Fibroblast of mammary gland (primary cell): ENCODE results near the gene OXNAD1.

Source experiments
- DNase-seq: peaks from one replicate; pipeline ENCODE4 v3.0.0-alpha.2; 2010; ENCODE audit warnings: low read depth
- H3K4me3 ChIP-seq: 2 replicates; pipeline ENCODE4 v1.5.1; 2011; ENCODE audit warnings: low read depth, mild to moderate bottlenecking, low read length, moderate library complexity; ENCODE audit not compliant: control insufficient read depth
- TF ChIP-seq, protein P1 (sequence below): conservative IDR thresholded peaks from 2 replicates; pipeline ENCODE4 v1.5.1; 2011; ENCODE audit warnings: low read depth, low read length, inconsistent platforms; ENCODE audit not compliant: control insufficient read depth, insufficient read depth

The OXNAD1 gene

DNA sequence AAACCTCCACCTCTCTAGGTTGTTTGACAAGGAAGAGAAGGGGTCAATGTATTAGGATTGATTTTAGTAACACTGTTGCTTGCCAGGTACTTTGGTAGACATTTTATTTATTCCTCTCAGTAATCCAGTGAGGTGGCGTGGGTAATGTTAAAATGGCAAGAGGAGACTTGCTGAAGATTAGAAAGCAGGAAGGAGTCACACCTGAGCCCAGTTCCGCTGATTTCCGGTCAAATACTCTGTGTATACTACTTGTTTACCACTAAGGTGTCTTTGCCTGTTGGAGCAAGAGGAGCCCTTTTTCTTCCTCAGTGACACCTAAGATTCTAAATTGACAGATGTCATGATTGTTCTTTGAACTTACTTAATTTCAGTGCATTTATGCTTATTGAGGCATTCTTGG lies 1.7 kb downstream of the OXNAD1 start:
- TF ChIP-seq, protein P1, sequence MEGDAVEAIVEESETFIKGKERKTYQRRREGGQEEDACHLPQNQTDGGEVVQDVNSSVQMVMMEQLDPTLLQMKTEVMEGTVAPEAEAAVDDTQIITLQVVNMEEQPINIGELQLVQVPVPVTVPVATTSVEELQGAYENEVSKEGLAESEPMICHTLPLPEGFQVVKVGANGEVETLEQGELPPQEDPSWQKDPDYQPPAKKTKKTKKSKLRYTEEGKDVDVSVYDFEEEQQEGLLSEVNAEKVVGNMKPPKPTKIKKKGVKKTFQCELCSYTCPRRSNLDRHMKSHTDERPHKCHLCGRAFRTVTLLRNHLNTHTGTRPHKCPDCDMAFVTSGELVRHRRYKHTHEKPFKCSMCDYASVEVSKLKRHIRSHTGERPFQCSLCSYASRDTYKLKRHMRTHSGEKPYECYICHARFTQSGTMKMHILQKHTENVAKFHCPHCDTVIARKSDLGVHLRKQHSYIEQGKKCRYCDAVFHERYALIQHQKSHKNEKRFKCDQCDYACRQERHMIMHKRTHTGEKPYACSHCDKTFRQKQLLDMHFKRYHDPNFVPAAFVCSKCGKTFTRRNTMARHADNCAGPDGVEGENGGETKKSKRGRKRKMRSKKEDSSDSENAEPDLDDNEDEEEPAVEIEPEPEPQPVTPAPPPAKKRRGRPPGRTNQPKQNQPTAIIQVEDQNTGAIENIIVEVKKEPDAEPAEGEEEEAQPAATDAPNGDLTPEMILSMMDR = no peak
- no peak overlapping the region for H3K4me3 ChIP-seq
- DNase-seq = no peak

DNA sequence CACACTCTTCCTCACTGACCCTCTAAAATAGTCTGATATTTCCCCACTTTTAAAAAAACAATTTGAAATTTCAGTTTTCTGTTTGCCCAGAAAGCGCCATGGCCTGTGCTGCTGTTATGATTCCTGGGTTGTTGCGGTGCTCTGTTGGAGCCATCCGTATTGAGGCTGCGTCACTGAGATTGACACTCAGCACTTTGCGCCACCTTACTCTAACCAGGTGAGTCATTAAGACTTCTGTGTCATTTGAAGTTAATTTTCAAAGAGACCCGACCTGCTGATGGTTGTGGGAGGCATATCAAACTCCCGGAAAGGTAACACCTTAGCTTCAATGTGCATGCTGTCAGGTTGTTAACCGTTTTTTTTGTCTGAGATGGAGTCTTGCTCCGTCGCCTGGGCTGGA lies 5.8 kb downstream of the OXNAD1 start:
- no peak overlapping the region for H3K4me3 ChIP-seq
- TF ChIP-seq, protein P1 = no peak
- DNase-seq = no peak

DNA sequence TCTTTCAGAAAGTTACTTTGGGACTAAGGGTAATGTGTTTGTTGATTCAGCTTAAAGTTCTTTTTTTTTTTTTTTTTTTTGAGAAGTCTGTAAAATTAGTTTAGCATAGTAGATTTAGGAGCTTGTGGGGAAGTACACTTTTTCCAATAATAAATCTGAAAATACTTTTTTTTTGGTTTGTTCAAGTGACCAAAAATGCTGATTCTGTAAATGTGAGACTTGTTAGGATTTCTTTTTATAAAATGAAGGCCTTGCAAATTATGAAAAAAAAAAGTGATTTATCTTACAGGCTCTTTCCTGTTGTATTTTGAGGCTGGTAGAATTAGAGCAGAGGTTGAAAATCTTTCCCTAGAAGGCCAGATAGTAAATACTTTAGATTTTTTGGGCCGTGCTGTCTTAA lies 7.6 kb downstream of the OXNAD1 start:
- H3K4me3 ChIP-seq = no peak overlapping the region
- TF ChIP-seq, protein P1 = no peak
- DNase-seq = no peak

DNA sequence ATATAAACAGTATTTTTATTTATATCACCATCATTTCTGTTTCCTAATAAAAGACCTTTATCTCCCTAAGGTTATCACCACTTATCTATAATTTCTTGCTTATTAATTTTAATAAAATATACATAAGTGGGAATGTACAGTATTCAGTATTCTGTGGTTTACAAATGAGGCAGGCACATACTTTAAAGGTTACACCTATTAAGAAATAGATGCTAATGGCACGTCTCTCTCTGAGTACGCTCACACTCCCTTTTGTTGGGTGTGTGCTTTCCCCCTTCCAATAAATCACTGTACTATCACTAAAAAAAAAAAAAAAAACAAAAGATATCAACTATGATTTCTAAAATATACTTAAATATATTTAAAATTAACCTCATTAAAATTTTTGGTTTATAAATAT lies 8.9 kb downstream of the OXNAD1 start:
- TF ChIP-seq, protein P1 = no peak
- no peak overlapping the region for H3K4me3 ChIP-seq
- no peak for DNase-seq

DNA sequence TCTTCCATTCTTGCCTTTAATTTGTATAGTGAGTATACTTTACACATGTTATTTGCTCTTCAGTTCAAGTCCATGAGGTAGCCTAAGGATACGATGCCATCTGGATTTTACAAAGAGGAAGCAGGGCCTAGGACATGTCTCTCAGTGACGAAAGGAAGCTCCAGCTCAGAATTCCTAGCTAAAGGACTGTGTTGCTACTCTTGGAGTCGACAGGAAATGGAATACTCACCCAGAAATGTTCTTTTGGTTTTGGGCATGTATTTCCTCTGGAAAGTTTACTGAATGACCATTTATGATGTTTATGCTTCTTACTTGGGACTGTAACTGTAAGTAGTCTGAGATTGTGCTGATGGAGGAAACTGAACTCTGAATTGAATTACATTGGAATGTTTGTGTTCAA lies 12.5 kb downstream of the OXNAD1 start:
- DNase-seq = no peak
- no peak overlapping the region for H3K4me3 ChIP-seq
- TF ChIP-seq, protein P1 = no peak

DNA sequence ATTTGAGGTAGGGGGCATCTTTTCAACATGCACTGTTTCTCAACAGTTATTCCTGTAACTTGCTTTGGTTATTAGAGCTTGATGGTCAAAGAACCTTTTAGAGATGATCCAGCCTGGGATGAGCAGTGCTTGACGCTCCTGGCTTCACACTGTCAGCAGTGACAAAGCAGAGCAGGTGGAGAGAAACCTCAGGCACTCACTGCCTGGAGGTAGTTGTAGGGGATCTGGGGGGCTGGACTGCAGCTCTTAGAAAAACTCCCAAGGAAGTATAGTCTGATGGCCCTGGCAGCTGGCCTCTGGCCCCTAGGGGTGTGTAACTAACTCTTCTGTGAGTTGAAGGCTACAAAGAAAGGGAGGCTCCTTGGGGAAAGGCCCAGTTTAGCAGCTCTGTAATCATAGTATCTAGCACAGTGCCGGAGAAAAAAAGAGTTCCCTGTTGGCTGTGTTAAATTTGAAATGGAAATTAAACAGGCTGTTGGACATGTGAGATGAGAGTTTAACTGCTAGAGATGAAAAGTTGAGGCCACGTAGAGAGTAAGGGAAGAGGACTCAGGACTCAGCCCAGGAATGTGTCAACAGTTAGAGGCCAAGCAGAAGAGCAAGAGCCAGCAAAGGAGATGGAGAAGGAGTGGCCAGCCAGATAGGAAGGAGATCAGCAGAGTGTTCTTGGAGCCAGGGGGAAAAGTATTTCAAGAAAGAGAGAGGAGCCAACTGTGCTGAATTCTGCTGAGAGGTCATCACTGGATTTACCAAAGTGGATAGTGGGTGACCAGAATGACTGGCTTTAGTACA lies 14.2 kb downstream of the OXNAD1 start:
- TF ChIP-seq, protein P1 = no peak
- no peak for DNase-seq
- H3K4me3 ChIP-seq = no peak overlapping the region

DNA sequence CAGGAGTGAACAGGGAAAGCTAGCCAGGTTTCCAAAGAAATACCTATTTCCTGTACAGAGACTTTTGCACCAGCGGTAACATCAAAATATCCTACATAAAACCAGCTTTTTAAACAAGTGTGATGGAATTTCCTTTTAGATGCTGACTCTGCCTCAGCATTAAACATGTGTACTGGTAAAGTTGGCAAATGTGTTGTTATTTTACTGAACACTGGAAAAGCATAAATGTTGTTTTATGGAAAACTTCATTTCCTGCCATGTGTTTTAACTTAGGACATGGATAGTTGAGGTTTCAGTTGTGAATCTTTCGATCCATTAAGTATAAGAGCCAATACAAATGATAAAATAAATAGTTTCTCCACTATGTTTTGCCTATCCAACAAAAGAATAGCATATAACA lies 15.7 kb downstream of the OXNAD1 start:
- TF ChIP-seq, protein P1 = no peak
- DNase-seq = peak; percentile 50
- H3K4me3 ChIP-seq = no peak overlapping the region
